Activated naive CD8-positive, alpha-beta T cell treated with anti-CD3 and anti-CD28 coated beads, Interleukin-2, amount 50 U/mL, for 16 hours (primary cell): ENCODE data around the gene TTBK2.

Source experiments
- DNase-seq: peaks from one replicate; pipeline ENCODE4 v3.0.0-alpha.2; 2020; ENCODE audit warnings: low read depth, low spot score

TTBK2 gene

GRCh38 chr15:42728972-42729371 lies 191.6 kb downstream of the TTBK2 start:
- no peak for DNase-seq

- no peak for DNase-seq
Measured at GRCh38 chr15:42728560-42728959, 192.0 kb downstream of the TTBK2 start.

GRCh38 chr15:42727750-42728381 lies 192.7 kb downstream of the TTBK2 start:
- DNase-seq, result no peak

- DNase-seq, result no peak
Measured at GRCh38 chr15:42726114-42726513, 194.5 kb downstream of the TTBK2 start.

- DNase-seq, result no peak
Measured at GRCh38 chr15:42725331-42725903, 195.2 kb downstream of the TTBK2 start.

- no peak for DNase-seq
Measured at GRCh38 chr15:42724276-42724675, 196.3 kb downstream of the TTBK2 start.

GRCh38 chr15:42723068-42723467 lies 197.5 kb downstream of the TTBK2 start:
- no peak for DNase-seq

GRCh38 chr15:42721916-42722315 lies 198.7 kb downstream of the TTBK2 start:
- no peak for DNase-seq

GRCh38 chr15:42721016-42721415 lies 199.6 kb downstream of the TTBK2 start:
- no peak for DNase-seq

- DNase-seq, result no peak
Measured at GRCh38 chr15:42720071-42720470, 200.5 kb downstream of the TTBK2 start.

- no peak for DNase-seq
Measured at GRCh38 chr15:42719043-42719442, 201.5 kb downstream of the TTBK2 start.

- no peak for DNase-seq
Measured at GRCh38 chr15:42716626-42717025, 204.0 kb downstream of the TTBK2 start.

- no peak for DNase-seq
Measured at GRCh38 chr15:42716125-42716524, 204.5 kb downstream of the TTBK2 start.

- no peak for DNase-seq
Measured at GRCh38 chr15:42712584-42712983, 208.0 kb downstream of the TTBK2 start.

GRCh38 chr15:42711746-42712145 lies 208.8 kb downstream of the TTBK2 start:
- DNase-seq, result no peak

GRCh38 chr15:42710662-42711061 lies 209.9 kb downstream of the TTBK2 start:
- no peak for DNase-seq

- DNase-seq, result no peak
Measured at GRCh38 chr15:42707873-42708544, 212.6 kb downstream of the TTBK2 start.

GRCh38 chr15:42707068-42707467 lies 213.5 kb downstream of the TTBK2 start:
- DNase-seq, result no peak

- DNase-seq, result no peak
Measured at GRCh38 chr15:42705336-42705735, 215.2 kb downstream of the TTBK2 start.

GRCh38 chr15:42704492-42704926 lies 216.1 kb downstream of the TTBK2 start:
- DNase-seq, result peak; percentile 14

GRCh38 chr15:42696626-42697025 lies 224.0 kb downstream of the TTBK2 start:
- no peak for DNase-seq

- no peak for DNase-seq
Measured at GRCh38 chr15:42695527-42696071, 225.0 kb downstream of the TTBK2 start.

GRCh38 chr15:42694398-42694797 lies 226.2 kb downstream of the TTBK2 start:
- DNase-seq, result no peak
